HG02981 (cell line): ENCODE measurements around the gene RERG.

Experiments used
- ATAC-seq: cut with Tn5 transposase; IDR thresholded peaks from one replicate; pipeline ENCODE4 v1.9.1; 2021; ENCODE audit warnings: mild to moderate bottlenecking, moderate library complexity; ENCODE audit not compliant: unreplicated experiment

The RERG gene

GRCh38 chr12:15220451-15220850 lies 766 bp downstream of the RERG start:
- no peak for ATAC-seq

GRCh38 chr12:15218794-15219193 lies 2.4 kb downstream of the RERG start:
- ATAC-seq, result no peak

- ATAC-seq, result no peak
These were observed 5.0 kb downstream of the RERG start for GRCh38 chr12:15216036-15216889.

- no peak for ATAC-seq
These were observed 6.2 kb downstream of the RERG start for GRCh38 chr12:15214851-15215601.

- no peak for ATAC-seq
These were observed 8.3 kb downstream of the RERG start for GRCh38 chr12:15212930-15213329.

- ATAC-seq, result no peak
These were observed 11.4 kb downstream of the RERG start for GRCh38 chr12:15209782-15210181.

- ATAC-seq, result no peak
These were observed 12.2 kb downstream of the RERG start for GRCh38 chr12:15208871-15209656.

GRCh38 chr12:15208140-15208539 lies 13.1 kb downstream of the RERG start:
- no peak for ATAC-seq

GRCh38 chr12:15206831-15207389 lies 14.3 kb downstream of the RERG start:
- ATAC-seq, result no peak

GRCh38 chr12:15206338-15206737 lies 14.9 kb downstream of the RERG start:
- no peak for ATAC-seq

- no peak for ATAC-seq
These were observed 15.7 kb downstream of the RERG start for GRCh38 chr12:15205341-15206010.

- no peak for ATAC-seq
These were observed 19.8 kb downstream of the RERG start for GRCh38 chr12:15201456-15201855.

GRCh38 chr12:15201056-15201455 lies 20.2 kb downstream of the RERG start:
- ATAC-seq, result no peak

- no peak for ATAC-seq
These were observed 20.6 kb downstream of the RERG start for GRCh38 chr12:15200641-15201040.

- ATAC-seq, result no peak
These were observed 21.3 kb downstream of the RERG start for GRCh38 chr12:15199930-15200329.

- no peak for ATAC-seq
These were observed 24.3 kb downstream of the RERG start for GRCh38 chr12:15196678-15197505.

- ATAC-seq, result no peak
These were observed 25.0 kb downstream of the RERG start for GRCh38 chr12:15196221-15196620.

- no peak for ATAC-seq
These were observed 26.5 kb downstream of the RERG start for GRCh38 chr12:15194456-15195368.

GRCh38 chr12:15193946-15194345 lies 27.3 kb downstream of the RERG start:
- no peak for ATAC-seq
